HepG2 (cell line): ENCODE data around the gene GNB1. TPM values are rescaled to one million over a fixed set of nuclear protein-coding genes. Genes with fewer than 3 reads are reported as not detected.

ENCODE experiments used
- AGO2 ChIP-seq: fragments of 200-400 bp; formaldehyde crosslinking; optimal IDR thresholded peaks from 2 replicates; pipeline ENCODE3; 2017; ENCODE audit warnings: mild to moderate bottlenecking, low read depth, low read length, moderate library complexity
- ARNT ChIP-seq: fragments of 450-650 bp; IDR thresholded peaks from 2 replicates; pipeline ENCODE4 v1.6.1; 2017
- ATAD3A ChIP-seq: sonication (generic); formaldehyde crosslinking; IDR thresholded peaks from 2 replicates; pipeline ENCODE4 v1.4.0; 2020; ENCODE audit warnings: missing genetic modification reagents
- CENPX ChIP-seq: sonication (generic); formaldehyde crosslinking; IDR thresholded peaks from 2 replicates; pipeline ENCODE4 v1.9.0; 2021; ENCODE audit warnings: mild to moderate bottlenecking, missing genetic modification reagents, moderate library complexity
- CREB1 ChIP-seq, 2 experiments: fragments of 450-650 bp in 1 of 2; IDR thresholded peaks; 2 replicates each; pipeline ENCODE4 v1.6.1; 2016 to 2017; ENCODE audit warnings: control low read depth in 1 of 2, mild to moderate bottlenecking in 1 of 2, missing compliant biosample characterization in 1 of 2, missing genetic modification characterization in 1 of 2
- IKZF4 ChIP-seq: sonication (generic); formaldehyde crosslinking; IDR thresholded peaks from 2 replicates; pipeline ENCODE4 v1.5.1; 2020; ENCODE audit warnings: borderline replicate concordance, mild to moderate bottlenecking, low read depth, missing genetic modification reagents; ENCODE audit errors: not compliant biosample characterization
- KDM2A ChIP-seq: sonication (generic); formaldehyde crosslinking; IDR thresholded peaks from 2 replicates; pipeline ENCODE4 v1.4.0; 2020; ENCODE audit warnings: low read depth, missing genetic modification reagents, borderline replicate concordance
- MED13 ChIP-seq: sonication (generic); formaldehyde crosslinking; IDR thresholded peaks from 2 replicates; pipeline ENCODE4 v1.5.0; 2020; ENCODE audit warnings: missing genetic modification reagents
- PHF21A ChIP-seq: sonication (generic); formaldehyde crosslinking; IDR thresholded peaks from 2 replicates; pipeline ENCODE4 v1.5.0; 2020; ENCODE audit warnings: mild to moderate bottlenecking, missing genetic modification reagents
- SP5 ChIP-seq: IDR thresholded peaks from 2 replicates; pipeline ENCODE4 v1.6.1; 2016; ENCODE audit warnings: low read depth, borderline replicate concordance
- TCF7L2 ChIP-seq: IDR thresholded peaks from 2 replicates; pipeline ENCODE4 v1.6.1; 2011; ENCODE audit warnings: mild to moderate bottlenecking, low read depth, low read length, moderate library complexity
- U2AF1 ChIP-seq: fragments of 200-400 bp; formaldehyde crosslinking; optimal IDR thresholded peaks from 2 replicates; pipeline ENCODE3; 2017; ENCODE audit warnings: mild to moderate bottlenecking, low read depth, low read length
- ZNF326 ChIP-seq: sonication (generic); formaldehyde crosslinking; IDR thresholded peaks from 2 replicates; pipeline ENCODE4 v1.4.0; 2020; ENCODE audit warnings: missing genetic modification reagents, borderline replicate concordance
- ZNF333 ChIP-seq: sonication (generic); formaldehyde crosslinking; IDR thresholded peaks from 2 replicates; pipeline ENCODE4 v1.4.0; 2020; ENCODE audit warnings: mild to moderate bottlenecking, missing genetic modification reagents, borderline replicate concordance
- ZNF777 ChIP-seq: sonication (generic); formaldehyde crosslinking; IDR thresholded peaks from 2 replicates; pipeline ENCODE4 v1.4.0; 2020; ENCODE audit warnings: missing genetic modification reagents
- ZSCAN20 ChIP-seq: sonication (generic); formaldehyde crosslinking; IDR thresholded peaks from 2 replicates; pipeline ENCODE4 v1.4.0; 2020; ENCODE audit warnings: missing genetic modification reagents, mild to moderate bottlenecking, borderline replicate concordance
- polyA plus RNA-seq, 8 experiments: library from polyadenylated mRNA; depleted of rRNA in 3 of 8; stranded (reverse) in 7 of 8; unstranded in 1 of 8; fragments of >200 nt; fragmentation: Illumina TruSeq in 4 of 8; extraction: Trizol in 4 of 8; gene quantifications; 2 replicates each; pipeline versions ENCODE4 v1.2.1 to v1.2.3, GENCODE V29; 2011 to 2016; ENCODE audit warnings: low read depth in 4 of 8, missing spikeins in 1 of 8, mixed read lengths in 1 of 8; ENCODE audit not compliant: insufficient read depth in 1 of 8
- total RNA-seq, 5 experiments: library from RNA; depleted of rRNA; stranded (reverse); fragments of >200 nt; fragmentation: Illumina TruSeq; extraction: Trizol; gene quantifications; 2 replicates each; pipeline ENCODE4 v1.2.3, GENCODE V29; 2016; ENCODE audit warnings: low read depth in 1 of 5
- TF ChIP-seq, protein P1 (sequence below): sonication (generic); formaldehyde crosslinking; IDR thresholded peaks from 2 replicates; pipeline ENCODE4 v1.4.0; 2020; ENCODE audit warnings: missing genetic modification reagents
- TF ChIP-seq, protein P2 (sequence below): sonication (generic); formaldehyde crosslinking; IDR thresholded peaks from 2 replicates; pipeline ENCODE4; 2020; ENCODE audit warnings: missing genetic modification reagents, mild to moderate bottlenecking, borderline replicate concordance
- TF ChIP-seq, protein P3 (sequence below): sonication (generic); formaldehyde crosslinking; IDR thresholded peaks from 2 replicates; pipeline ENCODE4 v1.8.0; 2022; ENCODE audit warnings: mild to moderate bottlenecking, missing genetic modification reagents, moderate library complexity
- TF ChIP-seq, protein P4 (sequence below): sonication (generic); formaldehyde crosslinking; IDR thresholded peaks from 2 replicates; pipeline ENCODE4 v1.4.0; 2020; ENCODE audit warnings: missing genetic modification reagents

GNB1 gene
- total and polyA plus RNA-seq, 2 of the 13 experiments (the other 11 are each of a cell fraction or from before 2014, with no cell fraction given), result 66.2 to 327 TPM

DNA sequence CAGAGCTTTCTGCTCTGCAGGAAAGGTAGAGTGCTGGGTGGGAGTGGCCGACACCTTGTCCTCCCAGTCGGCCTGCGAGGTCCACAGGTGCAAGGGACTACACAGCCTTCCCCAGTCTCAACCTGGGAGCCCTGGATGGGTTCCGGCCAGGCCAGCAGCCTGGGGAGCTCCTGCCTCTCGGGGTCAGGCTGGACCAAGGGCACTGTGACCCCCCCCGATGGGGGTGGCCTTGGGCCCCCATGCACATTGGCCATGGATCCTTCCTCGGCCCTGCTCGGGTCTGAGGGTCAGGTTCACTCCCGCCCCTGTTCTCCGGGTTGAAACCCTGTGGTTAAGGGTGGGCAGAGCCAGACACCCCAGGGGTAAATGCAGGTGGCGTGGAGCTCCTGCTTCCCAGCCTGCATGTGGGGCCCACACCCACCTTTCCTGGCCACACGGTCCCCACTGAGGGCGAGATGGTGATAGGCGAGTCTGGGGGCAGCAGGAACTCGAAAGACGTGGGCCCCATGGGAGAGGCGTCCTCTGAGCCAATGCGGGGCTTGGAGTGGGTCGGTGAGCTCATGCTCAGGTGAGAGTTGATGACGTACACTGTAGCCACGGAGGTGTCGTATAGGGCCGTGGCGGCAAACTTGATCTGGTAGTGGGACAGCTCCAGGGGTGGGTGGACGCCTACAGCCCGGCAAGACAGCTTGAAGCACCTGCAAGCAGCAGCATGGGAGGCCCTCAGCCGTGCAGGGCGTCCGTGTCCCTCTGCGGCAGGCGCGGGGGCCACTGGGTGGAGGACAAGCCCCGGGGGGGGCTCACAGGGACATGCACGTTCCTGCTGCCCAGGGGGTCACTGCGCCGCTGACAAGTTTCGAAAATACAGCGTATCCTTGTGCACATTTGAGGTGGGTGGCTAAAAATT, 39.0 kb upstream of the GNB1 start (continued):
- TF ChIP-seq IKZF4 (CRISPR knock-in tag), result no peak
- TF ChIP-seq, protein P1, sequence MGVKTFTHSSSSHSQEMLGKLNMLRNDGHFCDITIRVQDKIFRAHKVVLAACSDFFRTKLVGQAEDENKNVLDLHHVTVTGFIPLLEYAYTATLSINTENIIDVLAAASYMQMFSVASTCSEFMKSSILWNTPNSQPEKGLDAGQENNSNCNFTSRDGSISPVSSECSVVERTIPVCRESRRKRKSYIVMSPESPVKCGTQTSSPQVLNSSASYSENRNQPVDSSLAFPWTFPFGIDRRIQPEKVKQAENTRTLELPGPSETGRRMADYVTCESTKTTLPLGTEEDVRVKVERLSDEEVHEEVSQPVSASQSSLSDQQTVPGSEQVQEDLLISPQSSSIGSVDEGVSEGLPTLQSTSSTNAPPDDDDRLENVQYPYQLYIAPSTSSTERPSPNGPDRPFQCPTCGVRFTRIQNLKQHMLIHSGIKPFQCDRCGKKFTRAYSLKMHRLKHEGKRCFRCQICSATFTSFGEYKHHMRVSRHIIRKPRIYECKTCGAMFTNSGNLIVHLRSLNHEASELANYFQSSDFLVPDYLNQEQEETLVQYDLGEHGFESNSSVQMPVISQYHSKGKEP (CRISPR knock-in tag), result no peak
- no peak for TF ChIP-seq PHF21A (CRISPR knock-in tag)
- no peak for TF ChIP-seq ATAD3A
- TF ChIP-seq, protein P2, sequence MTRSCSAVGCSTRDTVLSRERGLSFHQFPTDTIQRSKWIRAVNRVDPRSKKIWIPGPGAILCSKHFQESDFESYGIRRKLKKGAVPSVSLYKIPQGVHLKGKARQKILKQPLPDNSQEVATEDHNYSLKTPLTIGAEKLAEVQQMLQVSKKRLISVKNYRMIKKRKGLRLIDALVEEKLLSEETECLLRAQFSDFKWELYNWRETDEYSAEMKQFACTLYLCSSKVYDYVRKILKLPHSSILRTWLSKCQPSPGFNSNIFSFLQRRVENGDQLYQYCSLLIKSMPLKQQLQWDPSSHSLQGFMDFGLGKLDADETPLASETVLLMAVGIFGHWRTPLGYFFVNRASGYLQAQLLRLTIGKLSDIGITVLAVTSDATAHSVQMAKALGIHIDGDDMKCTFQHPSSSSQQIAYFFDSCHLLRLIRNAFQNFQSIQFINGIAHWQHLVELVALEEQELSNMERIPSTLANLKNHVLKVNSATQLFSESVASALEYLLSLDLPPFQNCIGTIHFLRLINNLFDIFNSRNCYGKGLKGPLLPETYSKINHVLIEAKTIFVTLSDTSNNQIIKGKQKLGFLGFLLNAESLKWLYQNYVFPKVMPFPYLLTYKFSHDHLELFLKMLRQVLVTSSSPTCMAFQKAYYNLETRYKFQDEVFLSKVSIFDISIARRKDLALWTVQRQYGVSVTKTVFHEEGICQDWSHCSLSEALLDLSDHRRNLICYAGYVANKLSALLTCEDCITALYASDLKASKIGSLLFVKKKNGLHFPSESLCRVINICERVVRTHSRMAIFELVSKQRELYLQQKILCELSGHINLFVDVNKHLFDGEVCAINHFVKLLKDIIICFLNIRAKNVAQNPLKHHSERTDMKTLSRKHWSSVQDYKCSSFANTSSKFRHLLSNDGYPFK (CRISPR knock-in tag), result no peak
- TF ChIP-seq ZNF777 (CRISPR knock-in tag), result no peak
- no peak for TF ChIP-seq TCF7L2
- TF ChIP-seq ZSCAN20 (CRISPR knock-in tag), result no peak
- no peak for TF ChIP-seq ZNF333 (CRISPR knock-in tag)
- TF ChIP-seq, protein P3, sequence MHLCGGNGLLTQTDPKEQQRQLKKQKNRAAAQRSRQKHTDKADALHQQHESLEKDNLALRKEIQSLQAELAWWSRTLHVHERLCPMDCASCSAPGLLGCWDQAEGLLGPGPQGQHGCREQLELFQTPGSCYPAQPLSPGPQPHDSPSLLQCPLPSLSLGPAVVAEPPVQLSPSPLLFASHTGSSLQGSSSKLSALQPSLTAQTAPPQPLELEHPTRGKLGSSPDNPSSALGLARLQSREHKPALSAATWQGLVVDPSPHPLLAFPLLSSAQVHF (CRISPR knock-in tag), result no peak
- TF ChIP-seq ARNT, result no peak
- TF ChIP-seq AGO2, result peak; percentile 53
- TF ChIP-seq U2AF1, result no peak
- no peak for TF ChIP-seq CENPX (CRISPR knock-in tag)
- TF ChIP-seq ZNF326 (CRISPR knock-in tag), result no peak
- TF ChIP-seq SP5 (CRISPR knock-in tag), result no peak
- TF ChIP-seq KDM2A (CRISPR knock-in tag), result 0 out of 2 replicates have a peak, but pooled peaks have one; percentile 21
- no peak for TF ChIP-seq MED13 (CRISPR knock-in tag)
- peak; percentile 41; the same call in 1 of the 2 replicates for TF ChIP-seq CREB1 (IDR thresholded peaks at IDR 0.05)
- TF ChIP-seq CREB1 (CRISPR knock-in tag; IDR thresholded peaks at IDR 0.05), result no peak
- TF ChIP-seq, protein P4, sequence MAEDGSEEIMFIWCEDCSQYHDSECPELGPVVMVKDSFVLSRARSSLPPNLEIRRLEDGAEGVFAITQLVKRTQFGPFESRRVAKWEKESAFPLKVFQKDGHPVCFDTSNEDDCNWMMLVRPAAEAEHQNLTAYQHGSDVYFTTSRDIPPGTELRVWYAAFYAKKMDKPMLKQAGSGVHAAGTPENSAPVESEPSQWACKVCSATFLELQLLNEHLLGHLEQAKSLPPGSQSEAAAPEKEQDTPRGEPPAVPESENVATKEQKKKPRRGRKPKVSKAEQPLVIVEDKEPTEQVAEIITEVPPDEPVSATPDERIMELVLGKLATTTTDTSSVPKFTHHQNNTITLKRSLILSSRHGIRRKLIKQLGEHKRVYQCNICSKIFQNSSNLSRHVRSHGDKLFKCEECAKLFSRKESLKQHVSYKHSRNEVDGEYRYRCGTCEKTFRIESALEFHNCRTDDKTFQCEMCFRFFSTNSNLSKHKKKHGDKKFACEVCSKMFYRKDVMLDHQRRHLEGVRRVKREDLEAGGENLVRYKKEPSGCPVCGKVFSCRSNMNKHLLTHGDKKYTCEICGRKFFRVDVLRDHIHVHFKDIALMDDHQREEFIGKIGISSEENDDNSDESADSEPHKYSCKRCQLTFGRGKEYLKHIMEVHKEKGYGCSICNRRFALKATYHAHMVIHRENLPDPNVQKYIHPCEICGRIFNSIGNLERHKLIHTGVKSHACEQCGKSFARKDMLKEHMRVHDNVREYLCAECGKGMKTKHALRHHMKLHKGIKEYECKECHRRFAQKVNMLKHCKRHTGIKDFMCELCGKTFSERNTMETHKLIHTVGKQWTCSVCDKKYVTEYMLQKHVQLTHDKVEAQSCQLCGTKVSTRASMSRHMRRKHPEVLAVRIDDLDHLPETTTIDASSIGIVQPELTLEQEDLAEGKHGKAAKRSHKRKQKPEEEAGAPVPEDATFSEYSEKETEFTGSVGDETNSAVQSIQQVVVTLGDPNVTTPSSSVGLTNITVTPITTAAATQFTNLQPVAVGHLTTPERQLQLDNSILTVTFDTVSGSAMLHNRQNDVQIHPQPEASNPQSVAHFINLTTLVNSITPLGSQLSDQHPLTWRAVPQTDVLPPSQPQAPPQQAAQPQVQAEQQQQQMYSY, result no peak
